Esophagus muscularis mucosa (tissue), 3 donors: ENCODE measurements around the gene KIF18B.

Experiments used
- POLR2A ChIP-seq: fragments of 450-650 bp; IDR thresholded peaks from one replicate; pipeline ENCODE4 v1.6.1; 2017; ENCODE audit warnings: antibody characterized with exemption, moderate library complexity, mild to moderate bottlenecking, low read depth
- TF ChIP-seq, protein P1 (sequence below), 3 experiments: fragments of 200-600 bp in 2 of 3; fragments of 450-650 bp in 1 of 3; sonication (generic) in 2 of 3; IDR thresholded peaks; one replicate each; pipeline ENCODE4 v1.5.1; 2017 to 2019; ENCODE audit warnings: antibody characterized with exemption in 3 of 3, mild to moderate bottlenecking in 2 of 3, moderate library complexity in 1 of 3

DNA sequence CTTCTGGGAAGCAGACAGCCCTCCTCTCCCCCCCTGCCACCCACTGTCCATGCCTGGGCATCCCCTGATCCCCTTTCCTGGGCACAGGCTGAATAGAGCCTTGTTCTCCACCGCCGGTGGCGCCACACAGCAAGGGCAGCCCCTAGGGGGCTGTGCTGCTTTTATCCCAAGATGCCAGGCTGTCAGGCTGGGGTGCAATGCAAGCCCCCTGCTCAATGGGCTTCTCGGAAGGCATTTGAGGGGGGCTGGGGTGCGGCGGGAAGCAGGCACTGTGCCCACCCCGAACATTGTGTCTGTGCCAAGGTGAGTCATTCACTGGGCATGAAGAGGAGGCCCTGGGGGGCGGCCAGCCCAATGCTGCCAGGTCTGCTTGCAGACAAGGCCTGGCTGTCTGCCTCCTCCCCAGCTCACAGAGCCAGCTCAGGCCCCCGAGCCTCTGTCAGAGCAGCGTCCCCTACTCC lies 30.8 kb downstream of the KIF18B start:
- TF ChIP-seq, protein P1, sequence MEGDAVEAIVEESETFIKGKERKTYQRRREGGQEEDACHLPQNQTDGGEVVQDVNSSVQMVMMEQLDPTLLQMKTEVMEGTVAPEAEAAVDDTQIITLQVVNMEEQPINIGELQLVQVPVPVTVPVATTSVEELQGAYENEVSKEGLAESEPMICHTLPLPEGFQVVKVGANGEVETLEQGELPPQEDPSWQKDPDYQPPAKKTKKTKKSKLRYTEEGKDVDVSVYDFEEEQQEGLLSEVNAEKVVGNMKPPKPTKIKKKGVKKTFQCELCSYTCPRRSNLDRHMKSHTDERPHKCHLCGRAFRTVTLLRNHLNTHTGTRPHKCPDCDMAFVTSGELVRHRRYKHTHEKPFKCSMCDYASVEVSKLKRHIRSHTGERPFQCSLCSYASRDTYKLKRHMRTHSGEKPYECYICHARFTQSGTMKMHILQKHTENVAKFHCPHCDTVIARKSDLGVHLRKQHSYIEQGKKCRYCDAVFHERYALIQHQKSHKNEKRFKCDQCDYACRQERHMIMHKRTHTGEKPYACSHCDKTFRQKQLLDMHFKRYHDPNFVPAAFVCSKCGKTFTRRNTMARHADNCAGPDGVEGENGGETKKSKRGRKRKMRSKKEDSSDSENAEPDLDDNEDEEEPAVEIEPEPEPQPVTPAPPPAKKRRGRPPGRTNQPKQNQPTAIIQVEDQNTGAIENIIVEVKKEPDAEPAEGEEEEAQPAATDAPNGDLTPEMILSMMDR (IDR thresholded peaks at IDR 0.05): no peak
- no peak for TF ChIP-seq POLR2A
